ENCODE data around the gene ITPR2.
"Not testable (repeated sequence)": the region's sequence is repeated elsewhere in the genome, so short reads cannot be mapped to it uniquely, and the experiment has no call there.

ITPR2 gene

GRCh38 chr12:26331960-26332359 lies 501.0 kb downstream of the ITPR2 start:
- DNase-seq, result no peak

GRCh38 chr12:26331136-26331535 lies 501.9 kb downstream of the ITPR2 start:
- no peak for DNase-seq

- no peak for DNase-seq
Measured at GRCh38 chr12:26327975-26328644, 504.9 kb downstream of the ITPR2 start.

DNA sequence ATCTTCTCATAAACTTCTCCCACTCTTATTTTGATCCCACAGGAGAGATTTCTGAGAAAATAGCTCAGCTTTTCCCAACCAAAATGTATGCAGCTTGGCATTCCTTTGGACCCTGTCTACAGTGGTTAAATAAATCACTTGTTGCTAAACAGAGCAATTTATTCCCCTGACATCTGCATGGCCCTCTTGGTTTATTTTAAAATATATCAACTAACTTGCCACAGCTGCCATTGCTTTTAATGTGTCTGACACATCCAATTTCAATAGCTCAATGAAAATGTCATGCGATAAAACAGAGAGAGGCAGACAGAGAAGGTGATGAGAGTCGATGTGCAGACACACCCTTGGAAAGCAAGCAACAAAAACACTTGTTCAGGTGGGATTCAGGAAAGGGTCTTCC lies 509.3 kb downstream of the ITPR2 start:
- no peak for DNase-seq

GRCh38 chr12:26319511-26319910 lies 513.5 kb downstream of the ITPR2 start:
- no peak for DNase-seq

DNA sequence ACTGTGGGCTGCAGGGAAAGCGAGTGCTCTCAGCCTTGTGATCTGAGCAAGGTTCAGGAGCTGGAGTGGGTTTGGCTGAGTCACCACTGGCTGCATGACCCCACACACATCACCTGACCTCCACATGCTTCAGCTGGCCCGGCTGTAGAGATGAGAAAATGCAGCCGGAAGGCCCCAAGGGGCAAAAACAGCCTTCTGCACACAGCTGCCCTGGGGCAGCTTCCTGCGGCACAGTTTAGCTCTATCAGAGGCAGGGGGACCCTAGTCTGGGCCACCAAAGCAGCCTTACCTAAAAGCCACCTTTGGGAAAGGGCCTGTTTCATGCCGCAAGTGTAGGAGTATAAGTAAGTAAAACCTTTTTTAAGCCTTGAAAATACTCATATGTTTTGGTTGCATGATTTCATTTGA lies 514.3 kb downstream of the ITPR2 start:
- DNase-seq, result no peak

DNA sequence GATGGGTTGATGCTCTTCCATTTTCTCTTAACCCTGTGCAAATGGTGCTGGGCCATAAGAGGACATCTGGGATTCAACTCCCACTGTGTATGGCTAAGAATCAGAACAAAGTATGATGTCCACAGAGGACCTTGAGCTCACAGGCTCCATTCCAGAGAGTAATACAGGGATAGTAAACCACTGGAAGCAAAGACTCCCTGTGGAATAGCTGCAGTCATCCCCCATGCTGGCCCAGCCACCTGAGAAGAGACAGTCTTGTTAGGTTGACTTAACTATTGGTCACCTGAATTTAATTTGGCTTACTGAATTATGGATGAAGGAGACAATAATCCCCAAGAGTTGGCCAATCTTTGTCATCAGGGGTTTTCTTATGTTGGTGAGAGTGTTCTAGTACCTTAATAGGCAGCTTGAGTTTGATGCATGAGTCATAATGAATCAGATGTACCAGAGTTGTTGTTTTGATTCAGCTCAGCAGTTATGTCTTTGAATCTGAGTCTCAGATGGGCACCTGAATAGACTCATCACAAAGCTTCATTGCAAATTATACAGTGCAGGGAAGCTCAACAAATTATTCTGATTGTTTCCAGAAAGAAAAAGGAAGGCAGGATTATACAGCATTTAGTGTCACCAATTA lies 514.9 kb downstream of the ITPR2 start:
- no peak for DNase-seq

GRCh38 chr12:26314103-26314502 lies 518.9 kb downstream of the ITPR2 start:
- DNase-seq, result not testable (repeated sequence)

DNA sequence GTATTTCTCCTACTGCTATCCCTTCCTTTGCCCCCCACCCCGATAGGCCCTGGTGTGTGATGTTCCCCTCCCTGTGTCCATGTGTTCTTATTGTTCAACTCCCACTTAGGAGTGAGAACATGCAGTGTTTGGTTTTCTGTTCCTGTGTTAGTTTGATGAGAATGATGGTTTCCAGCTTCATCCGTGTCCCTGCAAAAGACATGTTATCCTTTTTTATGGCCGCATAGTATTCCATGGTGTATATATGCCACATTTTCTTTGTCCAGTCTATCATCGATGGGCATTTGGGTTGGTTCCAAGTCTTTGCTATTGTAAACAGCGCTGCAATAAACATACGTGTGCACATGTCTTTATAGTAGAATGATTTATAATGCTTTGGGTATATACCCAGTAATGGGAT lies 522.5 kb downstream of the ITPR2 start:
- not testable (repeated sequence) for DNase-seq

- no peak for DNase-seq
Measured at GRCh38 chr12:26309634-26310033, 523.4 kb downstream of the ITPR2 start.

DNA sequence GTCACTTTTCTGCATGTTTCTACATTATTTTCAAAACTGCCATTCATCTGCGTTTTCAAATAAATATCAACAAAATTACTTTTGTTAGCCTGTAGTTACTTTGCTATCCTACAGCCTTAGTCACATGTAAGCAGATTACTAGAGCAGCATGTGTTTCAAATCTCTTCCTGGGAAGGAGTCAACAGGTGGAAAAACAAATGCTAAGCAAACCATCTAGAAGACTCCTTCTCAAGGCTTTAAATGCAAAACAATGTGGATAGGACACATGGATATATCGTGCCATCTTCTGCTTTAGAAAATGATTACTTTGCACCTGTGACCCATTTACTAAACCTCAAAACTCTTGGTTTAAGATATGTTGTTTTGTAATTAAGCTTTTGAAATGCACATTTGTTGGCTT lies 528.7 kb downstream of the ITPR2 start:
- no peak for DNase-seq

GRCh38 chr12:26303418-26303817 lies 529.6 kb downstream of the ITPR2 start:
- no peak for DNase-seq

DNA sequence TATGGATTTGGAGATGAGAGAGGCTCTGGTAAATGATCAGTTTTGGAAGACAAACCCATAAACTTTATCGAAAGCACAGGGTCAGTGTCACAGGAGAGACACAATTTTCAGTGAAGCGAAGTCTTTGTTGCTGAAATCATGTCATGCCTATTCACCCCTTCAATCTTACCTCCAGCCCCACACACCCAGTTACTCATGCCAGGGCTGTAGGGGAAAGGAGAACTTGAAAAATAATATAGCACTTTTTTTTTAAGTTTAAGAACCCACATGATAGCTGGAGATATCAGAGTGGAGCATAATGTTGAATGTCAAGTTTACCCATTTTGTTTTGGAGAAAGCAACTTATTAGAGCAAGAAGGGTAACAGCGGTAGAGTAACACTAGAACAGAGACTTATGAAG lies 530.2 kb downstream of the ITPR2 start:
- no peak for DNase-seq

DNA sequence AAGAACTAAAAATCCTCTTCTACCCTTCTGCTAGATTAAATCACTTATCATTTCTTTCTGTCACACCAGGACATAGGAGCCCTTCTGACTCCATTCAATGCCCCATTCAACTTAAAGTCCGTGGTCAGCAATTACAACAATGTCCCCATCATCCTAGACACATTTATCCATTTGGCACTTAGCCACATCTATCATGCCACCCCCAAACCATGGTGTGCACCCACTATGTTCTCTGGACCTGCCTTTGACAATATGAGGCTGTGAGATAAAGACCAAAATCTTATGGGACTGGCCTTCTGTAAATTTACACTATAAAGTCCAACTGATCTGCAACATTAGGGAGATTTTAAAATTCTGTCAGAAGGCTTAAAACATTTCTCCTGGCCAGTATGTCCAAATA lies 533.2 kb downstream of the ITPR2 start:
- DNase-seq, result no peak

DNA sequence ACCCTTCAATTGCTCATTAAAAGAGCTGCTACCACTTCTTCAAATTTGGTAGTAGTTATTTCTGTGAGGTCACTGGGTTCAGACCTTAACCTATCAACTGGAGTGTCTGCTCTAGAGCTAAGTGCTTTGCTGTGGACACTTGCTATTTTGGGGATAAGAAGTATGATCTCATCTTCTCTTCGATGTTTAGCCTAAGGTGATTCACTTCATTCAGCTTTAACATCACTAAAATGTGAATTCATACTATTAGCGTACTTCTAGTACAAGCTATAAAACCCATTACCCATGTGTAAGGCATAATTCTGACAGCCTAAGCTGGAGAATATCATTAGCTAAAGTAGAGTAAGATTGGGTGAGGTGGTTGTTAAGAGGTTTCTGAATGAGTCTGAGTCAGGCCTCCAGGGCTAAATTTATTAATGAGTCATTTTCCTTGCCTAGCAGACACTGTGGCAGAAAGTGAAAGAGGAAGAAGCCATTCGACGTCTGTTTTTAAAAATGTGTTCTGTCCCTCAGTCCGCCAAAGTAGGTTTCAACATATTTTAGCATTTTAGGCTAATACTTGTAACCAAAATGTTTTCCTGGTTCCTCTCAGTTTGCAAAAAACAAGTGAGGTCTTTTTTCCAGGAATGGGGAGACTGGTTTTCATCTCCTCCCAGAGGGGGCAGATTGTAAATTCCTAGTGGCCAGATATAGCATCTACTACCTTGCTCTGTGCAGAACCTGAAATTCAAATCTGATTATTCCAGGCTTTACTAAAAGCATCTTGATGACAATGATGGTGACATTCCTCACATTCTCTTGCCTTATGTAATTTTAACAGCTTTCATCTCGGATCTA lies 534.0 kb downstream of the ITPR2 start:
- DNase-seq, result no peak

GRCh38 chr12:26297396-26298070 lies 535.5 kb downstream of the ITPR2 start:
- no peak for DNase-seq

DNA sequence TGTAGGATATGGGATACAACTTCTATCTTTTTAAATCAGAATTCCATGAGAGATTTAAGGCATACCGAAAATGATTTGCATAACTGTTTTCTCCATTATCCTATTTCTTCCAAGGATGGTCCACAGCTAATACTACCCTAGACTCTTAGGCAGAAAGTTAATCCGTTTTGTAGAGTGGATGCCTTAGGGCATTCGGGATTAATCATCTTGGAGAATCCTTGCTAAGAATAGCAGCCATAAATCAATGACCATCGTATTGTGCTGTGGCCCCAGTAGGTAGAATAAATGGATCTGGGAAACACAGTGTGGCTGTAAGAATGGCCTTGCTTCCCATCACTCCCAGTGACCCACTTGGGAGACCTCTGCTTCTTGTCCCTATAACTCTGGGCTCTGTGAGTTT lies 538.0 kb downstream of the ITPR2 start:
- DNase-seq, result no peak

DNA sequence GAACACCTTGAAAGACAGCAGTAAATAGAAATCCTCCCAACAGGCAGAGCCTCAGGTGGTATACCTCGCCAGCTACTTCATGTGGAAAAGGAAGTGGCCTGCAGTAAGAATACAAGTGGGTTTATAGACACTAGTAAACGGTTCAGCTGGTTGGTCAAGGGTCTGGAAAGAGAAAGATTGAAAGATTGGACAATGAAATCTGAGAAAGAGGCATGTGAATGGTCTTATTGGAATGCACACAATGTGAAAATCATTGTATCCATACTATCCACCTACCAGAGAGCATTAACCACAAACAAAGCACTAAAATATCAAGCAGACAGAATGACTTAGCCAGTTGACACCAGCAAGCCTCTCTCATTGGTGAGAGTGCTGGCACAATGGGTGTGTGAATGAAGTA lies 539.4 kb downstream of the ITPR2 start:
- DNase-seq, result no peak

GRCh38 chr12:26292596-26292995 lies 540.4 kb downstream of the ITPR2 start:
- DNase-seq, result no peak

- DNase-seq, result no peak
Measured at GRCh38 chr12:26290565-26290964, 542.4 kb downstream of the ITPR2 start.

DNA sequence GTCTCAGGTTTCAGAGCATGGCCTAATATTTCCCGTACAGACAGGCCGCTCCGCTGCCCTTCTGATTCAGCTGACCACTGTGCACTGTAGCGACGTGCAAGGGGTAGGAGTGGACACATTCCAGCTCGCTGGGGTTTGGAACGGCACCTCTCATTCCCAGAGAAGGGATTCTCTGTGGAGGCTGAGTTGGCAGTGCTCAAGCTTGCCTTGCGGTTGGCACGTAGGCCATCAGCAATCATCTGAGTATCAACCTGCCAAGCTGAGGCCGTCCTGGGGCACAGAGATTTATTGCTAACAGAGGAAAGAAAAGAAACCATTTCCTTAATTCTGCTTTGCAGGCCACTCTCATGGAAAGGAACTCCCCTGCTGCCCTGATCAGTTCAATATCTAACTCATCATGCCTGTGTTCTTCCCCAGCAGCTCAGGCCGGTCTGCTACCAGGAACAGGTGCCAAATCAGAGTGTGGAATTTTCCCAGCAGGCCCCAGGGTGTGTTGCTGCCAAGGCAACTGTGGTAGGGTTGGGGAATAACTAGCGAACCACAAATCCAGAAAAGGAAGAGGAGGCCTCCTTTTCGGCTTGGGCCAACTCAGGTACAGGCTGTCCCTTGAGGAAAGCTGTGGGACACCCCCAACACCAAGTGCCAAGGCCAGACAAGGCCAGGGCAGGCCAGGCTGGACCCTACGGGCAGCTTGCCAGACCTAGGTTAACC lies 545.2 kb downstream of the ITPR2 start:
- no peak for DNase-seq

Data from activated gamma-delta T cell (primary cell).